GM19035 (cell line): ENCODE results near the gene TAGAP.
"Not testable (repeated sequence)": the region's sequence is repeated elsewhere in the genome, so short reads cannot be mapped to it uniquely, and the experiment has no call there.

ENCODE experiments used
- ATAC-seq: cut with Tn5 transposase; IDR thresholded peaks from one replicate; pipeline ENCODE4 v1.9.1; 2021; ENCODE audit not compliant: unreplicated experiment

Gene TAGAP

GRCh38 chr6:159047891-159048685 is 3.3 kb upstream of the TAGAP start:
- ATAC-seq: no peak

- no peak for ATAC-seq
Measured at GRCh38 chr6:159045801-159046200, 1.0 kb upstream of the TAGAP start.

- no peak for ATAC-seq
Measured at GRCh38 chr6:159043947-159044346, 844 bp downstream of the TAGAP start.

GRCh38 chr6:159043251-159043650 is 1.5 kb downstream of the TAGAP start:
- no peak for ATAC-seq

GRCh38 chr6:159042826-159043181 is 2.0 kb downstream of the TAGAP start:
- no peak for ATAC-seq

GRCh38 chr6:159042003-159042825 is 2.6 kb downstream of the TAGAP start:
- ATAC-seq: peak; percentile 30

GRCh38 chr6:159041181-159041580 is 3.6 kb downstream of the TAGAP start:
- ATAC-seq: no peak

- no peak for ATAC-seq
Measured at GRCh38 chr6:159039885-159040258, 4.9 kb downstream of the TAGAP start.

GRCh38 chr6:159038914-159039884 is 5.6 kb downstream of the TAGAP start:
- peak; percentile 75 for ATAC-seq

- not testable (repeated sequence) for ATAC-seq
Measured at GRCh38 chr6:159038318-159038717, 6.5 kb downstream of the TAGAP start.

GRCh38 chr6:159037756-159038290 is 7.0 kb downstream of the TAGAP start:
- no peak for ATAC-seq

GRCh38 chr6:159036673-159037072 is 8.1 kb downstream of the TAGAP start:
- ATAC-seq: no peak

GRCh38 chr6:159035891-159036290 is 8.9 kb downstream of the TAGAP start:
- no peak for ATAC-seq

- ATAC-seq: no peak
Measured at GRCh38 chr6:159033160-159034049, 11.4 kb downstream of the TAGAP start.

- ATAC-seq: no peak
Measured at GRCh38 chr6:159031846-159032245, 12.9 kb downstream of the TAGAP start.

- no peak for ATAC-seq
Measured at GRCh38 chr6:159030168-159030567, 14.6 kb downstream of the TAGAP start.

- not testable (repeated sequence) for ATAC-seq
Measured at GRCh38 chr6:159025224-159025623, 19.6 kb downstream of the TAGAP start.

GRCh38 chr6:159023893-159024292 is 20.9 kb downstream of the TAGAP start:
- no peak for ATAC-seq

GRCh38 chr6:159020011-159020410 is 24.8 kb downstream of the TAGAP start:
- ATAC-seq: no peak
